ENCODE results near the gene STARD13. TPM values are rescaled to one million over a fixed set of nuclear protein-coding genes. Genes with fewer than 3 reads are reported as not detected.

STARD13 gene
- total RNA-seq, 1 experiment from 2014 or later, result 7.8 TPM

DNA sequence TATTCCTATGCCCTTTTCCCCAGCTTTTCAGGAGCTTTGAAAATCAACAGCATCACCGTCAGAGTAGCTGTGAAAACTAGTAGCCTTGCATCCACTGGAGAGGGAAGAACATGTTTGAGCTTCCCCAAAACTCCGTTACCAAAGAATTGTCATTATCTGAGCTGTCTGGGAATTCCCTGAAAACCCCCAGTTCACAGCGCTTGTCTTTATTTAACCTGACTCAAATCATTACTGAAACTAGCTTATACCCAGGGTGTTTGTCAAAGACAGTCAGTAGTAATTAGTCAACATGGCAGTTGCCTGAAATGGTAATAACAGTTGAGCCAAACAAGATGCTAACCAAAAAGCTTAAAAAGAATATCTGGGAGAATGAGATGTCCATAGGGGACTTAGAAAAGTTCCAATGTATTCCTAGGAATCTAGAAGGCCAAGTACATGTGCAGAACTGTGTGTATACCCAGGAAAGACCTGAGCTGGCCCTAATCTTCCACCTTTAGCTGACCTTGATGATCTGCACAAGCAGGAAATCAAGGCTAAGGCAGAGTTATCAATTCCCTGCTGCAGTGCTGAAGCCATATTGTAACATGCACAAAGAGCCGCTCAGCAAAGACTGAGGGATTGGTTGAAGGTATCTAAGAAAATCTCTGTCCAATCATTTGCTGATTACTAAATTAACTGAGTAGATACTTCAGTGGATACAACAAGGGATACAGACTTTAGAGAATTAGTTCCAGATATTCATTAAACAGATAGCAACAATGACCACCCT lies 138.5 kb downstream of the STARD13 start:
- Histone ChIP-seq H3K4me1 (replicated peaks) (no peaks in the 10 kb centered on the region), H3K36me3 (peaks cover 11% of the 10 kb centered on the region), H3K9me3 (replicated peaks) (no peaks in the 10 kb centered on the region), H3K27ac (no peak overlapping the region), H3K4me3 (no peak overlapping the region), H3K27me3 (replicated peaks) (no peaks in the 10 kb centered on the region)
- no peak for DNase-seq (ENCODE audit: low read depth in 1 of 2, low spot score in 2 of 2)

DNA sequence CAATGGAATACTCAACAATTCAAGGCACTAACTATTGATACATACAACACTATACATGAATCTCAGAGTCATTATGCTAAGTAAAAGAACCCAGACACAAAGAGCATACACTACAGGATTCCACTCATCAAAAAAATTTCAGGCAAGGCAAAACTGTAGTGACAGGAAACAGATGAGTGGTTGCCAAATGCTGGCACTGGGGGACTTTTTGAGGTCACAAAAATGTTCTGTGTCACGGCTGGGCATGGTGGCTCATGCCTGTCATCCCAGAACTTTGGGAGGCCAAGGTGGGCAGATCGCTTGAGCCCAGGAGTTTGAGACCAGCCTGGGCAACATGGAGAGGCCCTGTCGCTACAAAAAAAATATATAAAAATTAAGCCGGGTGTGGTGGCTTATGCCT lies 139.9 kb downstream of the STARD13 start:
- Histone ChIP-seq H3K27me3 (replicated peaks) (no peaks in the 10 kb centered on the region), H3K9me3 (replicated peaks) (no peaks in the 10 kb centered on the region), H3K27ac (no peak overlapping the region), H3K4me3 (no peak overlapping the region), H3K36me3 (peaks cover 11% of the 10 kb centered on the region), H3K4me1 (replicated peaks) (no peaks in the 10 kb centered on the region)
- no peak for DNase-seq (ENCODE audit: low read depth in 1 of 2, low spot score in 2 of 2)

DNA sequence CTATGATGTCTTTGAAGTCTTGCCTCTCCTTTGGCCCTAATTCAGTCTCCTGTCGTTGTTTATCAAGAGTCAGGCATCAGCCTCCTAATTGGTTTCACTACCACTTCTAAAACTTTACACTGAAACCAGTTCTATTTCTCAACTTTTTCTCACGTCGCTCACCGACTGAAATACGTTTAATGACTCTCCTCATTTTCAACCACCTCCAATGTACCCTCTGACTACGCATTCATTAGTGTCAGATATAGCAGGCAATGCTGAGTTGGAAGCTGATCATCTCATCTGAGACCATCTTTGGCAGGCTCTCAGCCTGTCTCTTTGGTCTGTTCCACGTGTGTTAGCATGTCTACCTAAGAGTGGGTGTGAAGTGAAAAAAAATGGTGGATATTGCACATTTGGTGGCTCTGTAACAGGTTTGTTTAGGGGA lies 141.2 kb downstream of the STARD13 start:
- Histone ChIP-seq H3K9me3 (replicated peaks) (no peaks in the 10 kb centered on the region), H3K27me3 (replicated peaks) (no peaks in the 10 kb centered on the region), H3K4me1 (replicated peaks) (no peaks in the 10 kb centered on the region), H3K36me3 (peaks cover 13% of the 10 kb centered on the region), H3K4me3 (no peak overlapping the region), H3K27ac (no peak overlapping the region)
- DNase-seq (ENCODE audit: low read depth in 1 of 2, low spot score in 2 of 2), result no peak

DNA sequence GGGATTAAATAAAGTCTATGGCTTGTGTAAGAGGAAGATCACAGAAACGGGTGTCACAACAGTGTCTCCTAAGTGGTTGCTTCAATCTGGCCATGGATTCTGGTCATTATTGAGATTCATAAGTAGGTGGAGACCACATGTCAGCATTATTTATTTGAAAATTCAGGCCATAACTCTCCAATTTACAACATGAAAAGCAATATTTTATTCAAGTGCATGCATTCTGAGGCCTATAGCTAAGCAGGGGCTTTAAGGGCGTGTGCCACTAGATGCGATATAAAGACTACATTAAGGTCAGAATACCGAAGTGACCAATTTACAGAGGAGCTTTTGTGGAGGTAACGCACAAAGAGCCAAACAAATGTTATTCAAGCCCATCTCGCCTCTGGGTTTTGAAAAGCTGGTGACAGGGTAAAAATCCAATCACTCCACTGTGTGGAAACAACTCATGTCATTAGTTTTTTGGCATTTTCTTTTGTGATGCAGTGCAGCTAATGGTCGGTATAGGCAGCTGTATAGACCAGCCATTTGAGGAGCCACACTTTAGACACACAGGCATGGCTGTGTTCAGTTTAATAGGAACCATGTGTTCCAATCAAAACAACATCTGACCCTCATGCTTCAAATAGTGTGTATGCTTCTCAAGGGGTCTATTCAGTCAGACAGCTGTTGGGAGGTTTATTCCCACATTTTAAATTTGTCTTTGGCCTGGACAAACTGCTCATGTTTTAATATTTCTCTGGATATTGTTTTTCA lies 145.6 kb downstream of the STARD13 start:
- H3K4me1 ChIP-seq (replicated peaks), result no peaks in the 10 kb centered on the region
- H3K36me3 ChIP-seq, result peaks cover 23% of the 10 kb centered on the region
- DNase-seq (ENCODE audit: low read depth in 1 of 2, low spot score in 2 of 2), result no peak
- H3K9me3 ChIP-seq (replicated peaks), result no peaks in the 10 kb centered on the region
- no peaks in the 10 kb centered on the region for H3K27me3 ChIP-seq (replicated peaks)
- H3K4me3 ChIP-seq, result no peak overlapping the region
- no peak overlapping the region for H3K27ac ChIP-seq

DNA sequence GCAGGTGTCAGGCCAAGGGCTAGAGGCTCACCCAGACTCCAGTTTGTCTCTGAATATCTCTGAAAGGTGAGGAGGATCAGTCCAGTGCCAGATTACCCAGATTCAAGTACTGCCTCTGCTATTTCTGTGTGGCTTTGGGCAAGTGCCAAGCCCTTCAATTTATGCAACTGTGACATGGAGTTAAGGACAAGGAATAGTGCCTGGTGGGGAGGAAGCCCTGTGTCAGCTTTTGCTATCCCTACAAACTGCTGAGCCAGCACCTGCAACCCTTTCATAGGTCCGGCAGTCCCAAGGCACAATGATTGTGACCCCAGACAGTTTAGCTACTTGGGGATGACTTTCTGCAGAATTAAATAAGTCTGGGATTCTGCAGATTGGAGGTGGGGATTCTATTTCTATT lies 146.4 kb downstream of the STARD13 start:
- Histone ChIP-seq H3K27me3 (replicated peaks) (no peaks in the 10 kb centered on the region), H3K9me3 (replicated peaks) (no peaks in the 10 kb centered on the region), H3K4me3 (no peak overlapping the region), H3K27ac (no peak overlapping the region), H3K36me3 (peaks cover 26% of the 10 kb centered on the region), H3K4me1 (replicated peaks) (no peaks in the 10 kb centered on the region)
- DNase-seq (ENCODE audit: low read depth in 1 of 2, low spot score in 2 of 2), result no peak

DNA sequence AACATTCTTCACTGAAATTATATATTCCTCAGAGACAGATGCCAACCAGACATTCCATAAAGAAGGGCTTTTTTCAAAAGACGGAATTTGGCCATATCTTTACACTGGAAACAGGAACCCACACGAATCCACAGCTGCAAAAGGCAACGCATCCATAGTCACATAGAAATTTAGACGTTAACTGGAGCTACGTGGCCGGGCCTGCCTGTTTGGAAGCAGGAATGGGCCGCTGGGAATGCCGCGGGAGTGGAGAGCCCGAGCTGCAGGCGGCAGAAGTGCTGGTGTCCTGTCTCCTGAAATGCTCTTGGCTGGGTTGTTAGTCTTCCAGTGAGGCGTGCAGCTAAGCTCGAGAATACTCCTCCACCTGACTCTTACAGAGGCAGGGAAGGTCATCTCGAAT lies 147.1 kb downstream of the STARD13 start:
- no peak overlapping the region for H3K4me3 ChIP-seq
- no peaks in the 10 kb centered on the region for H3K9me3 ChIP-seq (replicated peaks)
- H3K36me3 ChIP-seq, result peaks cover 26% of the 10 kb centered on the region
- no peaks in the 10 kb centered on the region for H3K27me3 ChIP-seq (replicated peaks)
- H3K4me1 ChIP-seq (replicated peaks), result no peaks in the 10 kb centered on the region
- DNase-seq (ENCODE audit: low read depth in 1 of 2, low spot score in 2 of 2), result no peak
- no peak overlapping the region for H3K27ac ChIP-seq

DNA sequence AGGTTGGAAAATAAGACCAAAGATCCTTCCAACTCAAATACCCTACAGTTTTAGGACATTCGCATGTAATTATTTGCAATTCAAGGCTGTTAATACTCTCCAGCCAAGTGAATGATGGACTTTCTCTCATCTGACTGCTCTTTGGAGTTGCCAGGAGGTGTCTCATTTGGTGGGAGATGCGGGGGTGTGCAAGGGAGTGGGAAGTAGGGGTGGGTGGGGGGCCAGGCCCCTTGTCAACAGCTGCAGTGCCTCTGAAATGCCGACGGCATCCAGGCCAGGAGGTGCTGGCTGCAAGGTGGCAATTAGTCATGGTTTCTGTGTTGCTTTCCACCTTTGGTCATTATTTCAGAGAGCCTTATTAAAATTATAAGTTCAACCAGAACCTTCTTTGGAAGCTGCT lies 147.8 kb downstream of the STARD13 start:
- H3K4me1 ChIP-seq (replicated peaks), result peaks cover 7% of the 10 kb centered on the region; the same call in 1 of the 2 replicates
- H3K4me3 ChIP-seq, result no peak overlapping the region
- no peak overlapping the region for H3K27ac ChIP-seq
- no peaks in the 10 kb centered on the region for H3K9me3 ChIP-seq (replicated peaks)
- no peak for DNase-seq (ENCODE audit: low read depth in 1 of 2, low spot score in 2 of 2)
- peaks cover 26% of the 10 kb centered on the region for H3K36me3 ChIP-seq
- no peaks in the 10 kb centered on the region for H3K27me3 ChIP-seq (replicated peaks)

DNA sequence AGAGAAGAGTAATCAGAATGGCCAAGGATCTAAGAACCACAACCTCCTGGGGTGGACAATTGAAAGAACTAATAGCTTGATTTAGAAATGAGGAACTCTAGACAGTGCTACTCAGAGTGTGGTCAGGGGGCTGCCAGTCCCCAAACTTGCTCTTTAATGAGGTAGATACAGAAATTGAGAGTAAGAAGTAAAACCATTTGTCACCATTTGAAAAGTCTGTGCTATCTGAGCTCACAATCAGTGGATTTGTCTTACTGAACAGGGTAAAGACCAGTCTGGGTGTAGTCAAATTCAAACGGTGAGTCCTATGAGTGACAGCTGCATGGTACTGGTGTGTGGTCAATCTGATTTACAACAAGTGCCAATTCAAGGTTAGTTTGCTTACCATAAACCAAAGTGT lies 150.5 kb downstream of the STARD13 start:
- no peaks in the 10 kb centered on the region for H3K9me3 ChIP-seq (replicated peaks)
- no peak overlapping the region for H3K27ac ChIP-seq
- peaks cover 25% of the 10 kb centered on the region for H3K36me3 ChIP-seq

DNA sequence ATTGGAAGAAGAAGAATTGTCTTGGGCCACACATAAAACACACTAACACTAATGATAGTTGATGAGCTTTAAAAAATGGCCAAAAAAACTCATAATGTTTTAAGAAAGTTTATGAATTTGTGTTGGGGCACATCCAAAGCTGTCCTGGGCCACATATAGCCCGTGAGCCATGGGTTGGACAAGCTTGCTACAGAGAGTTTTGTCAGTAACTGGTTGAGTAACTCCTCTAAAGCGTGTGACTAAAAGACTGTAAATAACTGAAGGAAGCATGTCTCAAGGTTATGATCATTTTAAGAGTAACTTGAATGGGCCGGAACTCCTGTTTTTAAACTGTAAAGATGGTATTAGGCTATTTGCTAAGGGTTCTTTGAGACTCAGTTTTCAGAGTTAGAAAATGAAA lies 151.3 kb downstream of the STARD13 start:
- peaks cover 8% of the 10 kb centered on the region; the same call in 1 of the 2 replicates for H3K4me1 ChIP-seq (replicated peaks)
- no peak for DNase-seq (ENCODE audit: low read depth in 1 of 2, low spot score in 2 of 2)
- H3K9me3 ChIP-seq (replicated peaks), result no peaks in the 10 kb centered on the region
- H3K27me3 ChIP-seq (replicated peaks), result no peaks in the 10 kb centered on the region
- H3K4me3 ChIP-seq, result no peak overlapping the region
- H3K36me3 ChIP-seq, result peaks cover 27% of the 10 kb centered on the region
- no peak overlapping the region for H3K27ac ChIP-seq

More for the DNA sequence above, 150.5 kb downstream of the STARD13 start:
- DNase-seq (ENCODE audit: low read depth in 1 of 2, low spot score in 2 of 2), result no peak
- H3K27me3 ChIP-seq (replicated peaks), result no peaks in the 10 kb centered on the region
- no peak overlapping the region for H3K4me3 ChIP-seq
- peaks cover 8% of the 10 kb centered on the region; the same call in 1 of the 2 replicates for H3K4me1 ChIP-seq (replicated peaks)

DNA sequence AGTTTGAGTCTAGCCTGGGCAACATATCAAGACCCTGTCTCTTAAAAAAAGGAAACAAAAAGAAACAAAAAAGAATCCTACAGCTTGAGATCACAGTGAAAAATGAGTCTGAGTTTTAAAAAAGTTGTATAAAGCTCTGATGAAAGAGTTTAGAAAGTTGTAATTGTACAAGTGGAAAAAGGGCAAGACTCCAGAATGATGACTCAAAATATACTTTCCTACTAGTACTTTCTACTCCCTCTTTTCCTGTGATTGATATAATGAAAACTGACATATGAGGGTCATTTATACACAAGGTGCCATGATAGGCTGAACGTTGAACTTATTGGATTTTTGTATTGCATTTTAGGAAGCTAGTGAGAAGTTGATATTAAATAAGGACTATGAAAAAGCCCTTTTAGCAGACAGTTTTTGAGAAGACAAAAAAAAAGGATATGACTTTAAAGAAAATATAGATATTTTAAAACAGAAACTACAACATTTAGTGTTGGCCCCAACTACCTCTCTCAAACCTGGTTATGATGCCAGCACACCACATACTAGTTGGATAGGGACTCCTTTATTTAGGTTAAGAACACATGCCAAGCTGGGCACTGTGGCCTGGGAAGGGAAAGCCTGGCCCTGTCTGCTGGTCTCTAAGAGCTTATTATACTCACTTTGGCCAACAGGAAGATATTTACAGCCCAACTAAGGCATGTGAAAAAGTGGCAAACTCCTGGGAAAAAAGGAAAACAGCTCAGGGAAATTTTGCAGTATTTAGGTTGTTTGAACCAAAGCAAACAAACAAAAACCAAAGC lies 152.7 kb downstream of the STARD13 start:
- H3K27me3 ChIP-seq (replicated peaks), result no peaks in the 10 kb centered on the region
- H3K36me3 ChIP-seq, result peaks cover 30% of the 10 kb centered on the region
- peak in 1 of 2 experiments; percentile 12 for DNase-seq (ENCODE audit: low read depth in 1 of 2, low spot score in 2 of 2)
- no peak overlapping the region for H3K4me3 ChIP-seq
- H3K4me1 ChIP-seq (replicated peaks), result peaks cover 10% of the 10 kb centered on the region; the same call in 1 of the 2 replicates
- H3K9me3 ChIP-seq (replicated peaks), result no peaks in the 10 kb centered on the region
- H3K27ac ChIP-seq, result no peak overlapping the region

DNA sequence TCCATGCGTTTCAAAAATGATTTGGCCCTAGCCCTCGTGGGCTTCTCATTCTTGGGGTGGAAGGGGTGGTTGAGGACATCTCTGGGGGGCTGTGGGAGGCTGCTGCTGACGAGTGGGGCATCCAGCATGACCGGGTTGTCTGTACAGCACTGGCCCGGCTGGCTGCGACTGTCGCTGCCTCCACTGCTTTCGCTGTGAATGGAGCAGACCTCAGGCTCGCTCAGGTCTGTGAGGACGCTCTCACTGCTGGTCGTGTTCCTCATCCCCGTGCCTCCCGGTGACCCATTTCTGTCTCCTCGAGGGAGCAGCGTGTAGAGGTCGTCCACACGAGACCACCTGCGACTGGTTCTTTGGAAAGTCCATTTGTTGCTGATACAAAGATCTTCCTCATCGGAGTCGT lies 155.7 kb downstream of the STARD13 start:
- H3K27me3 ChIP-seq (replicated peaks), result no peaks in the 10 kb centered on the region
- H3K4me1 ChIP-seq (replicated peaks), result peaks cover 37% of the 10 kb centered on the region
- H3K27ac ChIP-seq, result no peak overlapping the region
- DNase-seq (ENCODE audit: low read depth in 1 of 2, low spot score in 2 of 2), result no peak
- peaks cover 36% of the 10 kb centered on the region for H3K36me3 ChIP-seq
- H3K9me3 ChIP-seq (replicated peaks), result no peaks in the 10 kb centered on the region
- H3K4me3 ChIP-seq, result no peak overlapping the region

DNA sequence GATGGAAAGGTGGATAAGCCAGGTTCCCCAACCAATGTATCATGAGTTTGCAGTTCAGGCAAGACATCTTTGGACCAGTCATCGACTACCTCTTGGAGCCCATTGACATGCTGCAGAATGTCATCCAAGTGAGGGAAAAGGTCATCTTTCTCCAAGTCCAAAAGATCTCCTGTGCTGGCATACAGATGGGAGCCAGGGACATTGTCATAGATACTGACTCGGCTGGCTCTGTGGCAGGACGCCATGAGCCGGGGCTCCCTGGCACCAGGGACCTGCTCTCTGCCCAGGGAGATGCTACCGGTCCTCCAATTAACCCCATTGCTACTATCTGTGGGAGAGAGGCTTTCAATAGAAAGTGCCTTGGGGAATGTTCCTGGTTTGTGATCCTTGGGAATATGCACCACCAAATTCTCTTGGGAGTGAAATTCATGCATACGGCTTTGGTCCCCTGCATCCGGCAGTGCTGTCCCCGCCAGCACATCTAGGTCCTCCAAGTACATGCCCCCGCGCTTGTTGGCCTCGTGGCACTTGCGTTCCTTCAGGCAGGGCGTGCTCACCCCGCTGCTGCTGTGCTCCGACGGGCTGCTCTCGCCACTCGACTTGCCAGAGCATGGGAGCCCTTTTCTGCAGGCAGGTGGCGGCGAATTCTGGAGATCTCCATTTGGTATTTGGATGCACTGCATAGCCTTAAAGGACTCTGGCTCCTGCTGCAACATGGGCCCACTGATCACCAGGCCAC lies 156.3 kb downstream of the STARD13 start:
- Histone ChIP-seq H3K9me3 (replicated peaks) (no peaks in the 10 kb centered on the region), H3K4me1 (replicated peaks) (peaks cover 37% of the 10 kb centered on the region), H3K36me3 (peaks cover 34% of the 10 kb centered on the region), H3K27ac (no peak overlapping the region), H3K27me3 (replicated peaks) (no peaks in the 10 kb centered on the region), H3K4me3 (no peak overlapping the region)
- DNase-seq (ENCODE audit: low read depth in 1 of 2, low spot score in 2 of 2), result no peak

DNA sequence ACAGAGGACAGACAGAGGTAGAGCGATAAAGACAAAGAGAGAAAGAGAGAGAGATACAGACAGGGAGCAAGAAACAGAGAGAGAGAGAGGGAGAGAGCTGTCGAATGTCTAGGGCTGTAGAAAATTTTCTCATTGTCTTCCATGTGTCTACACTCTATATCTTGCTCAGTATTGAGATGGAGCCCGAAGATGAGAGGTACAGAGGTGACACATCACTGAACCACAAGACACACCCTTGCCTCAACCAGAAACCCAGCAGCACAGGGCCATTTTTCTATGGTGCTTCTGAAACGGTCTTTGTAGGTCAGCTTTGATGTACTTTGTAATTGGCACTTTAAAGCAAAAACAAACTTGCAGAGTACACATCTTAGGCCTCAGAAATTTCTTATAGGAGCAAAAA lies 157.4 kb downstream of the STARD13 start:
- H3K9me3 ChIP-seq (replicated peaks), result no peaks in the 10 kb centered on the region
- no peaks in the 10 kb centered on the region for H3K27me3 ChIP-seq (replicated peaks)
- H3K27ac ChIP-seq, result no peak overlapping the region
- peaks cover 41% of the 10 kb centered on the region for H3K36me3 ChIP-seq
- no peak overlapping the region for H3K4me3 ChIP-seq
- no peak for DNase-seq (ENCODE audit: low read depth in 1 of 2, low spot score in 2 of 2)
- peaks cover 45% of the 10 kb centered on the region for H3K4me1 ChIP-seq (replicated peaks)

Measured in SJSA1 (cell line).